Posterior cingulate gyrus (tissue), 11 donors: ENCODE data around the gene SUPV3L1.
"Not testable (repeated sequence)": the region's sequence is repeated elsewhere in the genome, so short reads cannot be mapped to it uniquely, and the experiment has no call there.

Experiments used
- DNase-seq, 10 donors: peaks; one replicate each; pipeline versions ENCODE4 v3.0.0 to v3.0.0-alpha.2; 2020 to 2021; ENCODE audit warnings: mixed read lengths in 3 of 10
- intact Hi-C: fragments of 100-400 bp; cut with DNase I; formaldehyde crosslinking; loops from one replicate; pipeline ENCODE4 v1.15.1; 2023

SUPV3L1 gene

DNA sequence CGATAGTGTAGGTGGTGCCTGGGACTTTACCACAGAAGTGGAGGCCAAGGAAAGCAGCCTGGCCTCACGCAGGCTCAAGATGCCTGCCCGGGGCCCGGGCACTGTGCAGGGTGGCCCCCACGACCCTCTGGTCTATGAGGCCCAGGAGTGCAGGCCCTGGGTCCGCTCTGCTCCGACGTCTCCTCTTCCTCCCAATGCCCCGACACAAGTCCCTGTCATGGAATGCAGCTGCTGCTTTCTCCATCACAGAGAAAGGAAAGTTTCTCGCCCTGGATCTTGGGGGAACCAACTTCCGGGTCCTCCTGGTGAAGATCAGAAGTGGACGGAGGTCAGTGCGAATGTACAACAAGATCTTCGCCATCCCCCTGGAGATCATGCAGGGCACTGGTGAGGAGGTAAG lies 70.0 kb downstream of the SUPV3L1 start:
- DNase-seq: peak in 1 of 10 donors; percentile 68
- intact Hi-C loops: no loop called here

DNA sequence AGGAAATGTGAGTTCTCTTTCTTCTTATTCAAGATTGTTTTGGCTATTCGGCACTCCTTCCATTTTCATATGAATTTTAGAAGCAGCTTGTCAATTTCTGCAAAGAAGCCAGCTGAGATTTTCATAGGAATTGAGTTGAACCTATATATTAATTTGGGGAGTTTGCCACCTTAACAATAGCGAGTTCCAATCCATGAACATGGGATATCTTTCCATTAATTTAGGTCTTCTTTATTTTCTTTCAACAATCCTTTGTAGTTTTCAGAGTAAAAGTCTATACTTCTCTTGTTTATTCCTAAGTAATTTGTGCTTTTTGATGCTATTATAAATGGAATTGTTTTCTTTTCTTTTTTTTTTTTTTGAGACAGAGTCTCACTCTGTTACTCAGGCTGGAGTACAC lies 71.4 kb downstream of the SUPV3L1 start:
- intact Hi-C loops: not testable (repeated sequence)

DNA sequence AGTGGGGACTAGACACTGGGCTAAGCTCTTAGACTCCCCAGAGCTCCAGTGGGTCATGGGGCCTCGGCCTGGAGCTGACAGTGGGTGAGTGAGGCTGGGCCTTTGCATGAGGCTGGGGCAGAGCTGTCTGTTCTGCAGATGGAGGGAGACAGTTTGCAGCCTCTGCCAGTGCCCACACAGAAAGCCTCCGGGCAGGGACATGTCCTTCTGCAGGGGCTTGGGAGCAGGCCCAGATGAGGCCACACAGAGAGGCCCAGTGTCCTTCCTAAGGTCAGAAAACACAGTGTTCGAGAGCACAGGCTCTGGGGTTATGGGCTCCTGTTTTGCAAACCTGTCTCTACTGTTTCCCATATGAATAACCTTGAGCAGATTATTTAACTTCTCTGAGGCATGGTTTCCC lies 73.1 kb downstream of the SUPV3L1 start:
- DNase-seq: peak in 1 of 10 donors; percentile 28
- intact Hi-C loops: no loop called here

More for the DNA sequence above, 71.4 kb downstream of the SUPV3L1 start:
- not testable (repeated sequence) for DNase-seq

DNA sequence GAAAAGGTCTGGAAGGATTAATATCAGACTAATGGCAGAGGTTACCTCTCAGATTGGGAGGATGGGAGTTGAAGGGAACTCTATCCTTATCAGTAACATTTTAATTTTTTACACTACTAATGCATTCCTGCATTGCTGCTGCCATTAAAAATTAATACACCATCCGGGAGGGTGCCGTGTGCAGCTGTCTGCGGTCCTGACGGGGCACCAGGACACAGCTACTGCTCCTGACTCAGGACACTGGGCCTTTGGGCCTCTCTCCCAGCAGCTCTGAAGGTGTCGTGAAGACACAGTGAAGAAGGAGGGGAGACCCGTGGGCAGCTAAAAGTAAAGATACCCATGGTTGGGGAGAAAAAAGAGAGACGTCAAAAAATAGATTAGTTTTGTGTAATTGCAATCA lies 74.8 kb downstream of the SUPV3L1 start:
- DNase-seq: peak in 1 of 10 donors; percentile 29
- intact Hi-C loops: no loop called here
